ENCODE results near the gene NXPH1. TPM values are rescaled to one million over a fixed set of nuclear protein-coding genes. Genes with fewer than 3 reads are reported as not detected.

NXPH1 gene
- total and polyA plus RNA-seq, 11 donors = not detected

- intact Hi-C loops (cut with DNase I) = no loop called here
- TF ChIP-seq POLR2A (IDR thresholded peaks at IDR 0.05) (no peak), CTCF (IDR thresholded peaks at IDR 0.05) (no peak)
- Histone ChIP-seq H3K36me3 (no peaks in the 10 kb centered on the region), H3K4me1 (no peaks in the 10 kb centered on the region), H3K27me3 (no peaks in the 10 kb centered on the region), H3K4me3 (no peak overlapping the region), H3K27ac (no peak overlapping the region), H3K9me3 (no peaks in the 10 kb centered on the region)
- DNase-seq = no peak
- ATAC-seq = no peak
- WGBS, 4 donors = 10 to 13% (median 11%) methylated on average over 1 of the region's 1 CpG
These were observed 186.8 kb downstream of the NXPH1 start for GRCh38 chr7:8620169-8620568.

GRCh38 chr7:8625612-8626011 lies 192.2 kb downstream of the NXPH1 start:
- ATAC-seq = no peak
- intact Hi-C loops (cut with DNase I) = no loop called here
- DNase-seq = no peak
- H3K4me1 ChIP-seq = no peaks in the 10 kb centered on the region
- H3K27ac ChIP-seq = no peak overlapping the region
- TF ChIP-seq POLR2A (IDR thresholded peaks at IDR 0.05) (no peak), CTCF (IDR thresholded peaks at IDR 0.05) (no peak)
- H3K4me3 ChIP-seq = no peak overlapping the region
- no peaks in the 10 kb centered on the region for H3K27me3 ChIP-seq
- no peaks in the 10 kb centered on the region for H3K9me3 ChIP-seq
- no peaks in the 10 kb centered on the region for H3K36me3 ChIP-seq

DNA sequence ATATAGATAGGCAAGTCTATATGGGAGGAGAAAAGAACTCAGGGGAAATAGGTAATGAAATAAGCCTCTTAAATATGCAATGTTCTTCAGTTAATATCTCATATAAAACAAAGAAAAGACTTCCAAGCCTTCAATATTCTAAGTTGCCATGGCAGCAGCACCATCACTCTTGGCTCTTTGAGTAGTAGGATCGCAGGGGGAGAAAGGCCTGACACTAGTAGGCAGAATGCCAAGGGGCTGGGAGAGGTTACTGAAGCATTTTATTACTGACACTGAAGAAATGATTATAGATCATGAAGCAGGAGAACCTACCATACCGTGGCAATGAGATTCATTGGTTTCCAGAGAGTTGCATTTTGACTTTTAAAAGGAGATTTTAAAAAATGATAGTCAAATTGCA lies 193.9 kb downstream of the NXPH1 start:
- no peaks in the 10 kb centered on the region for H3K9me3 ChIP-seq
- H3K36me3 ChIP-seq = no peaks in the 10 kb centered on the region
- intact Hi-C loops (cut with DNase I) = no loop called here
- DNase-seq = no peak
- no peak overlapping the region for H3K27ac ChIP-seq
- H3K4me3 ChIP-seq = no peak overlapping the region
- ATAC-seq = no peak
- H3K27me3 ChIP-seq = no peaks in the 10 kb centered on the region
- TF ChIP-seq POLR2A (IDR thresholded peaks at IDR 0.05) (no peak), CTCF (IDR thresholded peaks at IDR 0.05) (no peak)
- 57 to 64% (median 63%) methylated on average over 2 of the region's 2 CpGs for WGBS, 4 donors
- H3K4me1 ChIP-seq = no peaks in the 10 kb centered on the region

DNA sequence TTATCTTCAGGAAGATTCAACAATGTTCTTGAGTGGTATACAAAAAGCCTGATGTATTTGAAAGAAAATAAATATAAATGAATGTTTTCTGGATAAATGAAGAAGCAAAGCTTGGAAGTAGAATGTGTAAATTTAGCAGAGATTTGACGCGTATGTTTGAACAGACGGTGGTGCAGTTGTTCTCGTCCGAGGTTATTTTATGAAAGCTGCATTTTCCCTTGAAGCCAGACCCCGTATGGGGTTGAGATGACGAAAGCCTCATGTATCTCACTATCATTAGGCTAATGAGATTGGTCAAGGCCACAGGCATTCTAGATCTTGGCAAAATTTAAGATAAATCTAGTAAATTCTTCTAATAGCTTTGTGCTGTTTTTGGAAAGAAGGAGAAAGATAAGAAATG lies 195.2 kb downstream of the NXPH1 start:
- H3K27me3 ChIP-seq = no peaks in the 10 kb centered on the region
- intact Hi-C loops (cut with DNase I) = no loop called here
- no peak overlapping the region for H3K27ac ChIP-seq
- WGBS, 4 donors = 78 to 91% (median 86%) methylated on average over 7 of the region's 7 CpGs
- no peaks in the 10 kb centered on the region for H3K36me3 ChIP-seq
- DNase-seq (no peak), ATAC-seq (no peak)
- H3K4me3 ChIP-seq = no peak overlapping the region
- no peak for TF ChIP-seq CTCF (IDR thresholded peaks at IDR 0.05)
- TF ChIP-seq POLR2A (IDR thresholded peaks at IDR 0.05) = no peak
- no peaks in the 10 kb centered on the region for H3K4me1 ChIP-seq
- H3K9me3 ChIP-seq = peaks cover 0 to 4% (median 0%) of the 10 kb centered on the region in 12 donors
